Brain microvascular endothelial cell (primary cell): Measurements from ENCODE around the gene PALM.

Experiments used
- DNase-seq: peaks from one replicate; pipeline ENCODE4 v3.0.0-alpha.2; 2020
- H3K27ac ChIP-seq: fragments of 250-450 bp; sonication (Bioruptor Pico); 2 replicates; pipeline ENCODE4 v1.5.1; 2020; ENCODE audit warnings: mild to moderate bottlenecking, moderate library complexity
- H3K27me3 ChIP-seq: fragments of 250-450 bp; sonication (Bioruptor Pico); replicated peaks from 2 replicates; pipeline ENCODE4 v1.5.1; 2020; ENCODE audit warnings: mild to moderate bottlenecking
- H3K36me3 ChIP-seq: fragments of 250-450 bp; sonication (Bioruptor Pico); replicated peaks from 2 replicates; pipeline ENCODE4 v1.5.1; 2020; ENCODE audit warnings: mild to moderate bottlenecking
- H3K4me3 ChIP-seq: 2 replicates; pipeline ENCODE4 v1.5.1; 2011; ENCODE audit warnings: low read depth, mild to moderate bottlenecking, control low read depth, low read length, moderate library complexity
- in situ Hi-C: cut with HindIII; loops from 2 replicates; pipeline ENCODE4 v1.10.0; 2017; ENCODE audit warnings: low sequenced_read_pairs, low pct_ligation_motif_present
- TF ChIP-seq, protein P1 (sequence below): IDR thresholded peaks from 2 replicates; pipeline ENCODE4 v1.5.1; 2011; ENCODE audit warnings: low read depth, mild to moderate bottlenecking, moderate library complexity, low read length, control low read depth, inconsistent platforms; ENCODE audit errors: missing control alignments

PALM gene, protein sequence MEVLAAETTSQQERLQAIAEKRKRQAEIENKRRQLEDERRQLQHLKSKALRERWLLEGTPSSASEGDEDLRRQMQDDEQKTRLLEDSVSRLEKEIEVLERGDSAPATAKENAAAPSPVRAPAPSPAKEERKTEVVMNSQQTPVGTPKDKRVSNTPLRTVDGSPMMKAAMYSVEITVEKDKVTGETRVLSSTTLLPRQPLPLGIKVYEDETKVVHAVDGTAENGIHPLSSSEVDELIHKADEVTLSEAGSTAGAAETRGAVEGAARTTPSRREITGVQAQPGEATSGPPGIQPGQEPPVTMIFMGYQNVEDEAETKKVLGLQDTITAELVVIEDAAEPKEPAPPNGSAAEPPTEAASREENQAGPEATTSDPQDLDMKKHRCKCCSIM

GRCh38 chr19:708154-709143 is at the start of gene PALM:
TSS of gene PALM (plus strand) at chr19:708935. CDS start at chr19:709147, 212 bp downstream.
- TF ChIP-seq, protein P1, sequence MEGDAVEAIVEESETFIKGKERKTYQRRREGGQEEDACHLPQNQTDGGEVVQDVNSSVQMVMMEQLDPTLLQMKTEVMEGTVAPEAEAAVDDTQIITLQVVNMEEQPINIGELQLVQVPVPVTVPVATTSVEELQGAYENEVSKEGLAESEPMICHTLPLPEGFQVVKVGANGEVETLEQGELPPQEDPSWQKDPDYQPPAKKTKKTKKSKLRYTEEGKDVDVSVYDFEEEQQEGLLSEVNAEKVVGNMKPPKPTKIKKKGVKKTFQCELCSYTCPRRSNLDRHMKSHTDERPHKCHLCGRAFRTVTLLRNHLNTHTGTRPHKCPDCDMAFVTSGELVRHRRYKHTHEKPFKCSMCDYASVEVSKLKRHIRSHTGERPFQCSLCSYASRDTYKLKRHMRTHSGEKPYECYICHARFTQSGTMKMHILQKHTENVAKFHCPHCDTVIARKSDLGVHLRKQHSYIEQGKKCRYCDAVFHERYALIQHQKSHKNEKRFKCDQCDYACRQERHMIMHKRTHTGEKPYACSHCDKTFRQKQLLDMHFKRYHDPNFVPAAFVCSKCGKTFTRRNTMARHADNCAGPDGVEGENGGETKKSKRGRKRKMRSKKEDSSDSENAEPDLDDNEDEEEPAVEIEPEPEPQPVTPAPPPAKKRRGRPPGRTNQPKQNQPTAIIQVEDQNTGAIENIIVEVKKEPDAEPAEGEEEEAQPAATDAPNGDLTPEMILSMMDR: no peak
- in situ Hi-C loops: no loop called here
- Histone ChIP-seq H3K27me3 (peaks cover 3% of the 10 kb centered on the region), H3K27ac (no peak within 1 kb of the TSS), H3K4me3 (peak within 1 kb of the TSS; percentile 39), H3K36me3 (no peaks in the 10 kb centered on the region)
- no peak for DNase-seq

- peak overlapping the region; percentile 88 for H3K4me3 ChIP-seq
- peaks cover 14% of the 10 kb centered on the region for H3K36me3 ChIP-seq
- peak overlapping the region; percentile 87 for H3K27ac ChIP-seq
- DNase-seq: no peak
- no peaks in the 10 kb centered on the region for H3K27me3 ChIP-seq
- TF ChIP-seq, protein P1: no peak
- in situ Hi-C loops: no loop called here
These were observed 47.8 kb upstream of the PALM start for GRCh38 chr19:660793-661426.

DNA sequence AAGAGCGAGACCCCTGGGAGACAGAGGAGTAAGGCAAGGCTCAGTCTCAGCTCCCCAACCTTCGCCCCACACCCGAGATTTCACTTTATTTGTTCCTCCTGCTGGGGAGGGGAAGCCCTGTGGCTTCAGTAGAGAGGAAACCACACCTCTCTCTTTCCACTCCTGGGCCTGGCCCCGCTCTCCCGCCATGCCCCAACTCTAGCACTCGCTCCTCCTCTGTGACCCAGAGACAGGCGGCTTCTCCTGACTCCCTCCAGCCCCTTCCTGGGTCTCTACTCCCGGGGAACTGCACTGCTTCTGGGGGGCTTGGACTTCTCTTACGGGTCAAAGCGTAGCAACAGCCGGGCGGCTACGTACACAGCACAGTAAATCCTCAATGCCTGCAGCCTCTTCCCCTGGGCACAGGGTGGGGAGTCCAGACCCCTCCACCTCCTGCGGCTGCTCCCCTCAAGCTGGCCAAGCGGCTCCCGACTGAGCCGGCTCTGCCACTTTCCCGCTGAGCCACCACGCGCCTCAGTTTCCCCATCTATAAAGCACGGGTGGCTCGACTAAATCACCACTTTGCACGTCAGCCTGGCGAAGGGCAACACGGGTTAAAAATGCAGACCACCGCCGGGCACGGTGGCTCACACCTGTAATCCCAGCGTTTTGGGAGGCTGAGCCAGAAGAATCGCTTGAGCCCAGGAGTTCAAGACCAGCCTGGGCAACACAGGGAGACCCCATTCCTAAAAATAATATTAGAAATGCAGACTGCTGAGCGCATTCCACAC is 47.1 kb upstream of the PALM start:
- no peak for DNase-seq
- Histone ChIP-seq H3K27me3 (no peaks in the 10 kb centered on the region), H3K27ac (peak overlapping the region; percentile 87), H3K4me3 (peak overlapping the region; percentile 88), H3K36me3 (peaks cover 10% of the 10 kb centered on the region)
- TF ChIP-seq, protein P1: no peak
- in situ Hi-C loops: no loop called here

GRCh38 chr19:662207-662961 is 46.4 kb upstream of the PALM start:
- in situ Hi-C loops: no loop called here

More at GRCh38 chr19:662207-662961, 46.4 kb upstream of the PALM start:
- H3K4me3 ChIP-seq: peak overlapping the region; percentile 88
- H3K27ac ChIP-seq: peak overlapping the region; percentile 87
- H3K36me3 ChIP-seq: peaks cover 6% of the 10 kb centered on the region
- no peaks in the 10 kb centered on the region for H3K27me3 ChIP-seq
- no peak for DNase-seq
- TF ChIP-seq, protein P1: no peak
